ENCODE data around the gene HES3.

The HES3 gene

DNA sequence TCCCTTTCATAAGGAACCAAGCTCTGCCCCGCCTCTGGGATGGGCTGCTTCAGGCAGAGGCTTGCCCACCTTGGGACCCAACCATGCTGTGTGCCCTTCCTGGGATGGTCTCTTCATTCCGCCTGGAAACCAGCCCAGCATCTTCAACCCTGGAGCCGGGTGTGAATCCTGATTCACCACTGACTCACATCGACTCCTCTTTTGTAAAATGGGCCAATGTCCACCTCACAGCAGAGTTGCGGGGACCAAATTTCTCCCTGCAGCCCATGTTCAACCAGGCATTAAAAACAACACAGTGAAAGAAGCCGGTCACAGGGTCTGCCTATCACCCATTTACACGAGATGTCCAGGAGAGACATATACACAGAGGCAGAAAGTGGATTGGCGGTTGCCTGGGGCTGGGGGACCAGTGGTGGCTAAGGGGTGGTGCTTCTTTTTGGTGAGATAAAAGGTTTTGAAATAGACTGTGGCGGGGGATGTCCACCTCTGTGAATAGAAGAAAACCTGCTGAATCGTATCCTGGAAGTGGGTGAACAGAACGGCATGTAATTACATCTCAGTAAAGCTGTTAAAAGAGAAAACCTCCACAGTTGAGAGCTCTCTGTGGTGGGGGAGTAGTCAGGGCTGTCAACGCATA is 23.8 kb downstream of the HES3 start:
- Histone ChIP-seq H3K4me3 (ENCODE audit: low read depth, low read length) (no peak overlapping the region), H3K36me3 (ENCODE audit: control insufficient read depth, insufficient read depth, low read length) (peaks cover 6% of the 10 kb centered on the region; the same call in 1 of the 2 replicates), H3K4me1 (ENCODE audit: control insufficient read depth, insufficient read depth, low read length) (peaks cover 22% of the 10 kb centered on the region; the same call in 1 of the 2 replicates), H3K9ac (ENCODE audit: low read length) (no peak overlapping the region), H3K9me3 (ENCODE audit: control insufficient read depth, insufficient read depth, low read depth, low read length) (no peaks in the 10 kb centered on the region), H3K27me3 (ENCODE audit: control insufficient read depth, insufficient read depth, low read length) (no peaks in the 10 kb centered on the region), H3K27ac (ENCODE audit: low read depth, low read length) (no peak overlapping the region)

DNA sequence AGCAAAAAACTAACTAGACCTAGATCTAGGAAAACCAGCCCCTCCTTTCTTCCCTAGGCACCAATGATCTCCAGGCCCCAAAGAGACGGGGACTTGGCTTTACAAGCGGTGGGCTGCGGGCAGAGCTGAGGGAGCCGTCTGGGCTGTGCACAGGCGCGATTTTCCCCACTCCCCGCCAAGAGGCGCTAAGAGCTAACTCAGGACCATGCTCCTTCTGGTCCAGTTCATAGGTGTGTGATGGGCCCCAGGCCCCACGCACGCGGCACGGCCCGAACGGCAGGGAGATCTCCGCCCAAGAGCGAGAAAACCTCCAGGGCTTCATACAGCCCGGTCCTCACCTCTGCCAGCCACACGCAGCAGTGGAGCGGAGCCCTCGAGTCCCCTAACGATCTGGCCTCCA is 24.4 kb downstream of the HES3 start:
- H3K4me1 ChIP-seq (ENCODE audit: control insufficient read depth, insufficient read depth, low read length), result peaks cover 28% of the 10 kb centered on the region
- no peak overlapping the region for H3K4me3 ChIP-seq (ENCODE audit: low read depth, low read length)
- H3K9me3 ChIP-seq (ENCODE audit: control insufficient read depth, insufficient read depth, low read depth, low read length), result no peaks in the 10 kb centered on the region
- no peak overlapping the region for H3K27ac ChIP-seq (ENCODE audit: low read depth, low read length)
- peaks cover 6% of the 10 kb centered on the region; the same call in 1 of the 2 replicates for H3K36me3 ChIP-seq (ENCODE audit: control insufficient read depth, insufficient read depth, low read length)
- no peaks in the 10 kb centered on the region for H3K27me3 ChIP-seq (ENCODE audit: control insufficient read depth, insufficient read depth, low read length)
- no peak overlapping the region for H3K9ac ChIP-seq (ENCODE audit: low read length)

DNA sequence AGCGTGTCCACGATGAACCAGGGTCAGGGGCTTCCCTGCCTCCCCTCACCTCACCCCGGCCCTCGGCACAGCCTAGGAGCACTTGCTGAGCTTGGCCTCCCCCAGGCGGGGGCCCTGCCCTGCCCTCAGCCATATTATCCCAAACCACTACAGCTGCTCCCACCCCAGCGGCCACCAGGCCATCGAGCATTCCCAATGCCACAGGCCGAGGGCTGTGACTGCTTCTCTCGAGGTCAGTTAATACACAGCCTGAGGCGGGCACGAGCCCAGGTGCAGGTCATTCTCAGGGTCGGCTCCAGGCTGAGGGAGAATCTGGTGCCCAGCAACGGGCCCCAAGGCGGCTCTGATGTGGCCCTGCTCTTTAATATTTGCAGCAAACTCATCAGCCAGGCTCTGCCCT is 25.3 kb downstream of the HES3 start:
- H3K9ac ChIP-seq (ENCODE audit: low read length), result no peak overlapping the region
- no peaks in the 10 kb centered on the region for H3K9me3 ChIP-seq (ENCODE audit: control insufficient read depth, insufficient read depth, low read depth, low read length)
- H3K27ac ChIP-seq (ENCODE audit: low read depth, low read length), result no peak overlapping the region
- H3K27me3 ChIP-seq (ENCODE audit: control insufficient read depth, insufficient read depth, low read length), result no peaks in the 10 kb centered on the region
- peaks cover 37% of the 10 kb centered on the region for H3K4me1 ChIP-seq (ENCODE audit: control insufficient read depth, insufficient read depth, low read length)
- no peak overlapping the region for H3K4me3 ChIP-seq (ENCODE audit: low read depth, low read length)
- peaks cover 2% of the 10 kb centered on the region; the same call in 1 of the 2 replicates for H3K36me3 ChIP-seq (ENCODE audit: control insufficient read depth, insufficient read depth, low read length)

DNA sequence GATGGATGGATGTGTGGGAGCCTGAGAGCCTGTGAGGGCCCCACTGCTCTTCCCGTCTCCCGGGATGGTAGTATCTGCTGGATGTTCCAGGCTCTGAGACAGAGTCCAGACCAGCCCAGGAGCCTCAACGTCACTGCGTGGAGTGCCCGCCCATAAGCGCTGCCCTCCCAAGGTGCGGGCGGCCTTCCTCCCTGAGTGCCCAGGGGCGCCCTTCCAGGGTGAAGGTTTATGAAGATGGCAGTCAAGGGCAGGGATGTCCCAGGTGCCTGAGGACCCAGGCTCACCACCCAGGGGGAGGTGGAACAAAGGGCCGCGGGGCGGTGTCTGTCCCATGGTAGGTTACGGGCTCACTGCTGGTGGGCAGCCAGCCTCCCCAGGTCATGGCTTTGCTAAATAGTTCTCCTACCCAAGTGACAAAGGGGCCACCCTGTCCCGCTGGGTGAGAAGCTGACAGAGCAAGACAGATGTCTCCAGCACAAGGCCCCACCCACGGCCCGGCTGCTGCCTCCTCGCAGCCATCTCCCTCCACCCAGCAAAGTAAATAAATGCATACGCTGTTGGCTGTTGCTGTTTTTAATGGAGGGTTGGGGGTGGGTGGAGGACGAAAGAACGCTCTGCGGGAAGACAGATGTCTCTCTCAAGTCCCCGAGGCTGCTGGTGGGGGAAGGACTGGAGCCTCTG is 25.9 kb downstream of the HES3 start:
- Histone ChIP-seq H3K9me3 (ENCODE audit: control insufficient read depth, insufficient read depth, low read depth, low read length) (no peaks in the 10 kb centered on the region), H3K9ac (ENCODE audit: low read length) (no peak overlapping the region), H3K4me3 (ENCODE audit: low read depth, low read length) (no peak overlapping the region), H3K27ac (ENCODE audit: low read depth, low read length) (no peak overlapping the region), H3K27me3 (ENCODE audit: control insufficient read depth, insufficient read depth, low read length) (no peaks in the 10 kb centered on the region), H3K36me3 (ENCODE audit: control insufficient read depth, insufficient read depth, low read length) (no peaks in the 10 kb centered on the region), H3K4me1 (ENCODE audit: control insufficient read depth, insufficient read depth, low read length) (peaks cover 39% of the 10 kb centered on the region)

DNA sequence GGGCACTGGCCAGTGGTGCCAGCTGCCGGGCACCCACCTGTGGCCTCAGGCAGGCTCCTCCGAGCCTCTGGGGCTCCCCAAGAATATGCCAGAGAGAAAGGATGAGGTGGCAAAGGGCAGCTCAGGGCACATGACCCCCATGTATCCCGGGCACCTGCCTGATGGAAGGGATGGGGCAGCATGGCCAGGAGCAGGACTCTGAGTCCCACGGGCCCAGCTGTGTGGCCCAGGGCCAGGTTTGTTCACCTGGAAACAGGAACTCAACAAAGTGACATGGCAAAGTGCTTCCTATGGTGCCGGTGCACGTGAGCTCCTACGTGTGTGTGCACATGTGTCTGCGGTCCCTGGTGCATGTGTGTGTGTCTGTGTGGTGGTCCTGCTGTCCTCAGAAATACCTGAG is 26.4 kb downstream of the HES3 start:
- Histone ChIP-seq H3K27me3 (ENCODE audit: control insufficient read depth, insufficient read depth, low read length) (no peaks in the 10 kb centered on the region), H3K27ac (ENCODE audit: low read depth, low read length) (no peak overlapping the region), H3K9ac (ENCODE audit: low read length) (no peak overlapping the region), H3K4me3 (ENCODE audit: low read depth, low read length) (no peak overlapping the region), H3K36me3 (ENCODE audit: control insufficient read depth, insufficient read depth, low read length) (no peaks in the 10 kb centered on the region), H3K9me3 (ENCODE audit: control insufficient read depth, insufficient read depth, low read depth, low read length) (no peaks in the 10 kb centered on the region), H3K4me1 (ENCODE audit: control insufficient read depth, insufficient read depth, low read length) (peaks cover 43% of the 10 kb centered on the region)

DNA sequence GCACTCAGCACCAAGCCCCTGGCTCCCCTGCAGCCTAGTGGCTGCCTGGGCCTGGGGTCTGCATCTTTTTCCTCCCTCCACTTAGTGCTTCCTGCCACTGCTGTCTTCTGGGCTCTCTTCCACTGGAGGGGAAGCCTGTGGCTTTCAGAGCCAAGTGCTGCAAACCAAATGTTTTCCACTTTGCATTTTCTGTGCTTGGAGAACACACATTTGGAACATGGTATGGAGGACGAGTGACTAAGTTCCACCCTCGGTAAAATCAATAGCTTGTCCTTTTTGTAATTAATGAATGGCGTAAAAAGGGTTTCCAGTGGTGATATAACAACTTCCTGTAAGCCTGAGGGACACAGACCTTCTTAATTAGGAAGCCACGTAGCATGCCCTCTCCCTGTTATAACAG is 27.0 kb downstream of the HES3 start:
- Histone ChIP-seq H3K27ac (ENCODE audit: low read depth, low read length) (no peak overlapping the region), H3K4me3 (ENCODE audit: low read depth, low read length) (no peak overlapping the region), H3K27me3 (ENCODE audit: control insufficient read depth, insufficient read depth, low read length) (no peaks in the 10 kb centered on the region), H3K9ac (ENCODE audit: low read length) (no peak overlapping the region), H3K9me3 (ENCODE audit: control insufficient read depth, insufficient read depth, low read depth, low read length) (no peaks in the 10 kb centered on the region), H3K36me3 (ENCODE audit: control insufficient read depth, insufficient read depth, low read length) (no peaks in the 10 kb centered on the region), H3K4me1 (ENCODE audit: control insufficient read depth, insufficient read depth, low read length) (peaks cover 48% of the 10 kb centered on the region)

DNA sequence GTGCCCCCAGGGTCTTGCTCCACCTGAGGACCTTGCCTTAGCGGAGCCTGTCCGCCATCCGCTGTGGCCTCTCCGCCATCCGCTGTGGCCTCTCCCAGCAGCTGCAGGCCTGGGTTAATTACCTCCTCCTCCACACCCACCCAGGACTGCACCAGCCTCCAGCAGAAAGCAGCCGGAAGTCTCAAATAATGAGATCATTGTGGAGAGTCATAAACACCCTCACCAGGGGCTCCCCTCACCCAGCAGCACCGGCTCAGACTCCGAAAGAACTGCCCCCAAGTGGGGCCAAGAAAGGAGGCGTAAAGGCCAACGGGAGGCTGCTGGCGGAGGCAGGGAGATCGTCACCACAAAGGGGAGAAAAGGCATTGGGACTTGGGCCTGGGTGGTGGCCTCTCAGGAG is 27.6 kb downstream of the HES3 start:
- Histone ChIP-seq H3K27ac (ENCODE audit: low read depth, low read length) (no peak overlapping the region), H3K27me3 (ENCODE audit: control insufficient read depth, insufficient read depth, low read length) (no peaks in the 10 kb centered on the region), H3K9me3 (ENCODE audit: control insufficient read depth, insufficient read depth, low read depth, low read length) (no peaks in the 10 kb centered on the region), H3K36me3 (ENCODE audit: control insufficient read depth, insufficient read depth, low read length) (no peaks in the 10 kb centered on the region), H3K4me3 (ENCODE audit: low read depth, low read length) (no peak overlapping the region), H3K9ac (ENCODE audit: low read length) (no peak overlapping the region), H3K4me1 (ENCODE audit: control insufficient read depth, insufficient read depth, low read length) (peaks cover 54% of the 10 kb centered on the region)

DNA sequence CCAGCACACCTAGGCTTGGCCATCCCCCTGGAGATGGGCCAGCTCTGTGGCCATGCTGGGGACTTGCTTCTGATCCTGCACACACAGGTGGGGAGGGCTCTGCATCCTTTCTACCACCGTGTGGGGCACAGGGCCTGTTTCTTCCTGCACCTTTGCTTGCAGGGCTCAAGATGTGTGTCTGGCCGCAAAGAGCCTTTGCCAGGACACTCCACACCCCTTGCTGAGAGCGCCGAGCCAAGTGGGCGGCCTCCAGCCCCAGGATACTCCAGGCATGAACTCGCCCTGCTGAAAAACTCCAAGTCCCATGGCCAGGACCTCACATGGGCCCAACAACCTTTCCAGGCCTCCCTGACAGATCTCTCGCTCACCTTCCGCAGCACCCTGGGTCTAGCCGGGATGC is 28.5 kb downstream of the HES3 start:
- H3K4me3 ChIP-seq (ENCODE audit: low read depth, low read length), result no peak overlapping the region
- H3K4me1 ChIP-seq (ENCODE audit: control insufficient read depth, insufficient read depth, low read length), result peaks cover 63% of the 10 kb centered on the region
- no peaks in the 10 kb centered on the region for H3K36me3 ChIP-seq (ENCODE audit: control insufficient read depth, insufficient read depth, low read length)
- no peaks in the 10 kb centered on the region for H3K9me3 ChIP-seq (ENCODE audit: control insufficient read depth, insufficient read depth, low read depth, low read length)
- no peaks in the 10 kb centered on the region for H3K27me3 ChIP-seq (ENCODE audit: control insufficient read depth, insufficient read depth, low read length)
- H3K27ac ChIP-seq (ENCODE audit: low read depth, low read length), result no peak overlapping the region
- no peak overlapping the region for H3K9ac ChIP-seq (ENCODE audit: low read length)

DNA sequence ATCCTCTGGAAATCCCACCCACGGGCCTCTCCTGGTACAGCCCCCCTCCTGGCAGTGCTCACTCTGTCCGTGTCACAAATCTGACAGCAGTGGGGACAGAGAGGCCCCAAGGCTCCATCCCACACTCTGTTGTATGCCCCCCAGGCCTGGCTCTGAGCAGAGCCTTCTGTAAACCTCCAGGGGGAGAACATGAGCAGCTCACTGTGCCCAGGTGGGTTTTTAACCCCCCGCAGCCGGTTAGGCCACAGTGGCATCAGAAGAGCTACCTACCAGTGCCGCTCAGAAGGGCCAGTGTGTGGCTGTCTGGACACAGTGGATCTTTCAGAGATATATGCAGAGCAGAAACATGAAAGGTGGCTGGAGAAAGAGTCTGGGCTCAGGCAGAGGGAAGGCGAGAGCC is 28.9 kb downstream of the HES3 start:
- H3K9me3 ChIP-seq (ENCODE audit: control insufficient read depth, insufficient read depth, low read depth, low read length), result no peaks in the 10 kb centered on the region

DNA sequence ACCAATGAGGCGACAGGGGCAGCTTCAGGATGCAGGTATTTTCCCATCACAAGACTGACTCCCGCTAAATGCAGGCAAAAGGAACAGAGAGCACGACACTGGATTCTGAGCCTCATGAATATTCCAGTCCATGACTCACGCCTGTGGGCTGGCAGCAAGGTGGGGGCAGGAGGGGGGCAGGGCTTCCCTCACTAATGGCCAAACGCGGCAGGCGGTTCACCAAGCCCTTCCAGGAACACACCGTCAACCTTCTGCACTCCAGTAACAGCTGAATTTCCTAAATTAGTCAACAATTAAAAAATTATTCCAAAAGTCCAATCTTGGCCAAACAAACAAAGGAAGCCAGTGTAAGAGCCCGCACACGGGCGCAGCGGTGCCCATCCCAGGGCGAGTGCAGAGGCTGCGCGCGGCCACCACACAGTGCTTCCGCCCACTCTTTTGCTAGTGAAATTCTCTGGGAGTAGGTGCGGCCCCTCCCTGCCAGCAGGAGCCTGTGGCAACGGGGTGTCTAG is 29.5 kb downstream of the HES3 start:
- Histone ChIP-seq H3K9ac (ENCODE audit: low read length) (peak overlapping the region; percentile 15), H3K9me3 (ENCODE audit: control insufficient read depth, insufficient read depth, low read depth, low read length) (no peaks in the 10 kb centered on the region), H3K27ac (ENCODE audit: low read depth, low read length) (peak overlapping the region; percentile 16; the same call in 1 of the 2 replicates), H3K36me3 (ENCODE audit: control insufficient read depth, insufficient read depth, low read length) (no peaks in the 10 kb centered on the region), H3K4me1 (ENCODE audit: control insufficient read depth, insufficient read depth, low read length) (peaks cover 64% of the 10 kb centered on the region), H3K27me3 (ENCODE audit: control insufficient read depth, insufficient read depth, low read length) (no peaks in the 10 kb centered on the region), H3K4me3 (ENCODE audit: low read depth, low read length) (no peak overlapping the region)

More for the DNA sequence above, 28.9 kb downstream of the HES3 start:
- H3K4me1 ChIP-seq (ENCODE audit: control insufficient read depth, insufficient read depth, low read length), result peaks cover 64% of the 10 kb centered on the region
- H3K36me3 ChIP-seq (ENCODE audit: control insufficient read depth, insufficient read depth, low read length), result no peaks in the 10 kb centered on the region
- 0 out of 2 replicates have a peak overlapping the region, but pooled peaks have one; percentile 16 for H3K27ac ChIP-seq (ENCODE audit: low read depth, low read length)
- H3K9ac ChIP-seq (ENCODE audit: low read length), result peak overlapping the region; percentile 15
- H3K4me3 ChIP-seq (ENCODE audit: low read depth, low read length), result no peak overlapping the region
- H3K27me3 ChIP-seq (ENCODE audit: control insufficient read depth, insufficient read depth, low read length), result no peaks in the 10 kb centered on the region

DNA sequence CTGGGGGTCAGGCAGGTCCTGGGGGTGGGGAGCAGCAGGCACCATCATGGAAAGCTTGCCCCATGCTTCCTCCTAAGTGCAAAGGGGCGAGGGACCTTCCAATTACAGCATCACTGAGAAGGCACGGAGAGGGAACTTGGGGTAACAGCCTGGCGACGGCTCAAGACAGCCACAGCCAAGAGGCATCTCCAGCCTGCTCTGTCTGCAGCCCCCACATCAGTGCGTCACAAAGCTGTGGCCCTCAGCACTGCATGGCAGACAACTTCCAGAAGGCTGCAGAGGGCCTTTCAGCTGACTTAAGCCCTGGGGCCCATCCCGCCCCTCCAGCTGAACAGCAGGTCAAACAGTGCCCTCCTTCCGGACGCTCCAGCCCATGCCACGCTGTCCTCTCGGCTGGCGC is 30.1 kb downstream of the HES3 start:
- Histone ChIP-seq H3K36me3 (ENCODE audit: control insufficient read depth, insufficient read depth, low read length) (0 out of 2 replicates have a peak, but pooled peaks cover under 1% of the 10 kb centered on the region), H3K4me1 (ENCODE audit: control insufficient read depth, insufficient read depth, low read length) (peaks cover 64% of the 10 kb centered on the region), H3K27ac (ENCODE audit: low read depth, low read length) (peak overlapping the region; percentile 7; the same call in 1 of the 2 replicates), H3K4me3 (ENCODE audit: low read depth, low read length) (no peak overlapping the region), H3K9ac (ENCODE audit: low read length) (no peak overlapping the region), H3K27me3 (ENCODE audit: control insufficient read depth, insufficient read depth, low read length) (no peaks in the 10 kb centered on the region), H3K9me3 (ENCODE audit: control insufficient read depth, insufficient read depth, low read depth, low read length) (no peaks in the 10 kb centered on the region)
